GM23248 (cell line): ENCODE results near the gene AGXT.

Source experiments
- EZH2 ChIP-seq: fragments of 200-600 bp; sonication (generic); IDR thresholded peaks from 2 replicates; pipeline ENCODE4 v1.6.1; 2018; ENCODE audit warnings: antibody characterized with exemption, mild to moderate bottlenecking; ENCODE audit not compliant: insufficient read depth, poor library complexity, severe bottlenecking
- EZH2phosphoT487 ChIP-seq: fragments of 200-600 bp; sonication (generic); IDR thresholded peaks from 2 replicates; pipeline ENCODE4 v1.6.1; 2018; ENCODE audit warnings: antibody characterized with exemption, moderate library complexity, mild to moderate bottlenecking, low read depth; ENCODE audit not compliant: insufficient read depth

GRCh38 chr2:240912878-240913809, 44.5 kb downstream of the AGXT start:
- no peak for TF ChIP-seq EZH2
- no peak for TF ChIP-seq EZH2phosphoT487
